SU-DHL-6 (cell line): Measurements from ENCODE around the gene NTMT1.

ENCODE experiments used
- H2AFZ ChIP-seq: fragments of 200-600 bp; sonication (generic); 2 replicates; pipeline ENCODE4 v1.6.1; 2014; ENCODE audit warnings: low read depth, mild to moderate bottlenecking, moderate library complexity, mixed read lengths, antibody characterized with exemption, low read length; ENCODE audit not compliant: severe bottlenecking
- H3F3A ChIP-seq: fragments of 200-600 bp; shearing (Covaris generic); 2 replicates; pipeline ENCODE4 v1.6.0; 2016; ENCODE audit warnings: antibody characterized with exemption, mild to moderate bottlenecking; ENCODE audit not compliant: insufficient read depth
- H3K27ac ChIP-seq: fragments of 200-600 bp; sonication (generic); 2 replicates; pipeline ENCODE4 v1.5.1; 2016; ENCODE audit warnings: low read depth, mild to moderate bottlenecking, low read length, moderate library complexity, mixed read lengths
- H3K27me3 ChIP-seq: fragments of 200-600 bp; sonication (generic), shearing (Covaris generic); 2 replicates; pipeline ENCODE4 v1.6.0; 2014; ENCODE audit warnings: mild to moderate bottlenecking, low read length
- H3K36me3 ChIP-seq: fragments of 200-600 bp; sonication (generic); 2 replicates; pipeline ENCODE4 v1.6.1; 2014; ENCODE audit warnings: mild to moderate bottlenecking, low read length, mixed read lengths
- H3K4me2 ChIP-seq: fragments of 300-600, 200-600 bp; shearing (Covaris generic), sonication (generic); 2 replicates; pipeline ENCODE4 v1.6.0; 2014; ENCODE audit warnings: low read length, low read depth, mild to moderate bottlenecking; ENCODE audit not compliant: poor library complexity, severe bottlenecking
- H3K4me3 ChIP-seq: fragments of 200-600 bp; sonication (generic); 2 replicates; pipeline ENCODE4 v1.5.1; 2014; ENCODE audit warnings: antibody characterized with exemption, low read length, mild to moderate bottlenecking, mixed read lengths; ENCODE audit not compliant: insufficient read depth, poor library complexity, severe bottlenecking
- H3K79me2 ChIP-seq: fragments of 200-600 bp; sonication (generic); 2 replicates; pipeline ENCODE4 v1.6.1; 2014; ENCODE audit warnings: mild to moderate bottlenecking, low read length, moderate library complexity; ENCODE audit not compliant: insufficient read depth
- H3K9ac ChIP-seq: fragments of 200-600 bp; sonication (generic); 2 replicates; pipeline ENCODE4 v1.7.0; 2014; ENCODE audit warnings: mild to moderate bottlenecking, low read length
- H3K9me2 ChIP-seq: fragments of 200-600 bp; sonication (generic); replicated peaks from 2 replicates; pipeline ENCODE4 v1.6.1; 2014; ENCODE audit warnings: low read length; ENCODE audit not compliant: insufficient read depth
- H3K9me3 ChIP-seq: fragments of 200-600 bp; sonication (generic); 2 replicates; pipeline ENCODE4 v1.6.1; 2014; ENCODE audit warnings: low read length, mixed read lengths; ENCODE audit not compliant: insufficient read depth
- H4K20me1 ChIP-seq: fragments of 200-600 bp; sonication (generic); 2 replicates; pipeline ENCODE4 v1.6.1; 2014; ENCODE audit warnings: low read depth, mild to moderate bottlenecking, antibody characterized with exemption, low read length, moderate library complexity, mixed read lengths
- CTCF ChIP-seq: fragments of 200-600 bp; sonication (generic); IDR thresholded peaks from one replicate; pipeline ENCODE4 v1.5.1; 2017; ENCODE audit warnings: antibody characterized with exemption, mild to moderate bottlenecking, low read length, moderate library complexity; ENCODE audit not compliant: insufficient read depth, poor library complexity, severe bottlenecking
- EZH2phosphoT487 ChIP-seq: fragments of 200-600 bp; sonication (generic), shearing (Covaris generic); conservative IDR thresholded peaks from 2 replicates; pipeline ENCODE4 v1.6.1; 2018; ENCODE audit warnings: mild to moderate bottlenecking, antibody characterized with exemption, low read length, moderate library complexity, mixed read lengths

Gene NTMT1

GRCh38 chr9:129669946-129670345 is 44.0 kb downstream of the NTMT1 start:
- no peak for TF ChIP-seq CTCF
- no peak for TF ChIP-seq EZH2phosphoT487
- H3K4me3 ChIP-seq = no peak overlapping the region
- H3K36me3 ChIP-seq = no peaks in the 10 kb centered on the region
- H3K9me2 ChIP-seq = no peaks in the 10 kb centered on the region
- no peaks in the 10 kb centered on the region for H3K27me3 ChIP-seq
- H3K4me2 ChIP-seq = no peak overlapping the region
- no peak overlapping the region for H3K27ac ChIP-seq
- no peaks in the 10 kb centered on the region for H3K9me3 ChIP-seq
- H3K79me2 ChIP-seq = no peaks in the 10 kb centered on the region
- no peak overlapping the region for H3K9ac ChIP-seq
- no peaks in the 10 kb centered on the region for H4K20me1 ChIP-seq
- no peak overlapping the region for H2AFZ ChIP-seq
- no peaks in the 10 kb centered on the region for H3F3A ChIP-seq

GRCh38 chr9:129671065-129671464 is 45.1 kb downstream of the NTMT1 start:
- Histone ChIP-seq H3K79me2 (no peaks in the 10 kb centered on the region), H3K4me3 (no peak overlapping the region), H3F3A (no peaks in the 10 kb centered on the region), H3K9me2 (no peaks in the 10 kb centered on the region), H3K9ac (no peak overlapping the region), H3K36me3 (no peaks in the 10 kb centered on the region), H3K27ac (no peak overlapping the region), H3K27me3 (no peaks in the 10 kb centered on the region), H4K20me1 (no peaks in the 10 kb centered on the region), H2AFZ (no peak overlapping the region), H3K9me3 (no peaks in the 10 kb centered on the region), H3K4me2 (no peak overlapping the region)
- TF ChIP-seq CTCF (no peak), EZH2phosphoT487 (no peak)

- no peak overlapping the region for H3K9ac ChIP-seq
- H3K27ac ChIP-seq = no peak overlapping the region
- H2AFZ ChIP-seq = no peak overlapping the region
Measured at GRCh38 chr9:129671519-129671918, 45.6 kb downstream of the NTMT1 start.

More at GRCh38 chr9:129671519-129671918, 45.6 kb downstream of the NTMT1 start:
- Histone ChIP-seq H3K79me2 (no peaks in the 10 kb centered on the region), H4K20me1 (no peaks in the 10 kb centered on the region), H3K9me2 (no peaks in the 10 kb centered on the region), H3F3A (no peaks in the 10 kb centered on the region), H3K9me3 (no peaks in the 10 kb centered on the region), H3K36me3 (no peaks in the 10 kb centered on the region), H3K27me3 (no peaks in the 10 kb centered on the region), H3K4me3 (no peak overlapping the region), H3K4me2 (no peak overlapping the region)
- TF ChIP-seq EZH2phosphoT487 (no peak), CTCF (no peak)
